ENCODE measurements around the gene SMYD1. TPM values are rescaled to one million over a fixed set of nuclear protein-coding genes. Genes with fewer than 3 reads are reported as not detected.

SMYD1 gene
- total and polyA plus RNA-seq, 2 donors (not counting 1 experiment from before 2014, with no cell fraction given) = not detected

DNA sequence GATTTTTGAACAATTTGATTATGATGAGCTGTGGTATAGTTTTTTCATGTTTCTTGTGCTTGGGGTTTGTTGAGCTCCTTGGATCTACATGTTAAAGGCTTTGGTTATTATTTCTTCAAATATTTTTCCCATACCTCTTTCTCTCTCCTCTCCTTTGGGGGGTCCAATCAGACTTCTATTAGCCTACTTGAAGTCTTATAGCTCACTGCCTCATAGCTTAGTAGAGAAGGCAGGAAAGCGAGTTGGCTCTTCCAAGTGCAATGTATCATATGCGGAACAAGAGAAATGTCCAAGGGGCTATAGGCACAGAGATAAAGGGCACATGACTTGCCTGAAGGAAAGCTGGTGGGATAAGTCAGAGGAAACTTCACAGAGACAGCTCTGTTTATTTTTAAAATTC is 74.3 kb downstream of the SMYD1 start:
- no peak for TF ChIP-seq EZH2 (IDR thresholded peaks at IDR 0.05; ENCODE audit: borderline replicate concordance, insufficient read depth, low read depth, low read length, poor library complexity, severe bottlenecking)
- TF ChIP-seq, protein P1, sequence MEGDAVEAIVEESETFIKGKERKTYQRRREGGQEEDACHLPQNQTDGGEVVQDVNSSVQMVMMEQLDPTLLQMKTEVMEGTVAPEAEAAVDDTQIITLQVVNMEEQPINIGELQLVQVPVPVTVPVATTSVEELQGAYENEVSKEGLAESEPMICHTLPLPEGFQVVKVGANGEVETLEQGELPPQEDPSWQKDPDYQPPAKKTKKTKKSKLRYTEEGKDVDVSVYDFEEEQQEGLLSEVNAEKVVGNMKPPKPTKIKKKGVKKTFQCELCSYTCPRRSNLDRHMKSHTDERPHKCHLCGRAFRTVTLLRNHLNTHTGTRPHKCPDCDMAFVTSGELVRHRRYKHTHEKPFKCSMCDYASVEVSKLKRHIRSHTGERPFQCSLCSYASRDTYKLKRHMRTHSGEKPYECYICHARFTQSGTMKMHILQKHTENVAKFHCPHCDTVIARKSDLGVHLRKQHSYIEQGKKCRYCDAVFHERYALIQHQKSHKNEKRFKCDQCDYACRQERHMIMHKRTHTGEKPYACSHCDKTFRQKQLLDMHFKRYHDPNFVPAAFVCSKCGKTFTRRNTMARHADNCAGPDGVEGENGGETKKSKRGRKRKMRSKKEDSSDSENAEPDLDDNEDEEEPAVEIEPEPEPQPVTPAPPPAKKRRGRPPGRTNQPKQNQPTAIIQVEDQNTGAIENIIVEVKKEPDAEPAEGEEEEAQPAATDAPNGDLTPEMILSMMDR (IDR thresholded peaks at IDR 0.05) = no peak
- no peak for DNase-seq
- ATAC-seq (ENCODE audit: low read depth) = no peak
- H3K27ac ChIP-seq (ENCODE audit: low read length in 2 of 2) = no peak overlapping the region
- no peaks in the 10 kb centered on the region for H3K4me1 Mint-ChIP-seq
- H3K9ac ChIP-seq (ENCODE audit: low read length) = no peak overlapping the region
- H3K4me3 Mint-ChIP-seq = no peak overlapping the region
- CTCF ChIA-PET = interaction anchor here (1.3 to 1.4 kb wide), 2 partner anchors 18 to 82 kb away, joined by 3 to 6 read pairs; no protein-coding TSS in a partner anchor
- 90% methylated on average over 2 of the region's 2 CpGs for WGBS (ENCODE audit: insufficient coverage)
- no peak overlapping the region for H2AFZ ChIP-seq (ENCODE audit: insufficient read depth, low read depth, low read length, poor library complexity, severe bottlenecking)
- H3K27me3 ChIP-seq (replicated peaks in 1 of 4; ENCODE audit: control extremely low read depth in 1 of 4, control insufficient read depth in 3 of 4, insufficient read depth in 4 of 4, low read length in 3 of 4) = peaks cover 0 to 11% (median 2%) of the 10 kb centered on the region in 4 experiments
- no peak overlapping the region for H3K27ac Mint-ChIP-seq
- no peaks in the 10 kb centered on the region for H4K20me1 ChIP-seq (ENCODE audit: control insufficient read depth, insufficient read depth, low read length, poor library complexity, severe bottlenecking)
- H3K9me3 Mint-ChIP-seq (ENCODE audit: insufficient read depth) = peaks cover 3% of the 10 kb centered on the region
- intact Hi-C loops (cut with micrococcal nuclease) = no loop called here
- H3K79me2 ChIP-seq (ENCODE audit: control insufficient read depth, insufficient read depth, low read length) = no peaks in the 10 kb centered on the region
- H3K9me3 ChIP-seq (ENCODE audit: control extremely low read depth in 1 of 3, control insufficient read depth in 2 of 3, insufficient read depth in 1 of 3, low read length in 2 of 3) = peaks cover 1 to 8% (median 3%) of the 10 kb centered on the region in 3 donors
- H3K36me3 ChIP-seq (replicated peaks in 1 of 2; ENCODE audit: control extremely low read depth in 1 of 2, control insufficient read depth in 1 of 2, extremely low read depth in 1 of 2, insufficient read depth in 2 of 2, low read length in 1 of 2) = no peaks in the 10 kb centered on the region
- POLR2A ChIA-PET = no interaction called here
- no peak overlapping the region for H3K4me3 ChIP-seq (ENCODE audit: control extremely low read depth in 1 of 5, extremely low read depth in 1 of 5, insufficient read depth in 1 of 5, low read depth in 2 of 5, low read length in 4 of 5)
- H3K4me2 ChIP-seq (replicated peaks; ENCODE audit: low read depth, low read length, poor library complexity, severe bottlenecking) = no peak overlapping the region
- H3K27me3 Mint-ChIP-seq = peaks cover 53% of the 10 kb centered on the region
- no peaks in the 10 kb centered on the region for H3K4me1 ChIP-seq (ENCODE audit: control insufficient read depth in 2 of 2, insufficient read depth in 2 of 2, low read length in 2 of 2)

DNA sequence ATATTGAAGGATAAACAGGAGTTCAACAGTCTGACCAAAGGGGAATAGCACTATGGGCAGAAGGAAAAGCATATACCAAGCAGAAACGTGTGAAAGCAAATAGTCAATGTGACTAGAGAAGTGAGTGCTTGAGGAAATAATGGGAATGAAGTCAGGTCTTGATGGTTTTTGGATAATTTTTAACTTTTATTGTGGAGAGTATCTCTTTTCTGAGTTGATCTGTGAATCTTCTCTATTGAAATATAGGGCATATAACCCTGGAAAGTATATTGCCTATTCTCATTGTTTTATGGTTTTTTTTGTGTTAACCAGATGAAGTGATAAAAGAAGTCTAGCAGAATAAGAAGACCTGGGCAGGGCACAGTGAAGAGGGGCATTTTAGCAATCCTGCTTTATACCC is 76.6 kb downstream of the SMYD1 start:
- Histone ChIP-seq H4K20me1 (ENCODE audit: control insufficient read depth, insufficient read depth, low read length, poor library complexity, severe bottlenecking) (no peaks in the 10 kb centered on the region), H3K4me3 (ENCODE audit: control extremely low read depth in 1 of 5, extremely low read depth in 1 of 5, insufficient read depth in 1 of 5, low read depth in 2 of 5, low read length in 4 of 5) (no peak overlapping the region), H3K4me1 (ENCODE audit: control insufficient read depth in 2 of 2, insufficient read depth in 2 of 2, low read length in 2 of 2) (no peaks in the 10 kb centered on the region), H3K9me3 (ENCODE audit: control extremely low read depth in 1 of 3, control insufficient read depth in 2 of 3, insufficient read depth in 1 of 3, low read length in 2 of 3) (peaks cover 5 to 21% (median 19%) of the 10 kb centered on the region in 3 donors), H2AFZ (ENCODE audit: insufficient read depth, low read depth, low read length, poor library complexity, severe bottlenecking) (no peak overlapping the region), H3K36me3 (replicated peaks in 1 of 2; ENCODE audit: control extremely low read depth in 1 of 2, control insufficient read depth in 1 of 2, extremely low read depth in 1 of 2, insufficient read depth in 2 of 2, low read length in 1 of 2) (no peaks in the 10 kb centered on the region), H3K79me2 (ENCODE audit: control insufficient read depth, insufficient read depth, low read length) (no peaks in the 10 kb centered on the region), H3K27ac (ENCODE audit: low read length in 2 of 2) (no peak overlapping the region), H3K27me3 (replicated peaks in 1 of 4; ENCODE audit: control extremely low read depth in 1 of 4, control insufficient read depth in 3 of 4, insufficient read depth in 4 of 4, low read length in 3 of 4) (peaks cover 0 to 11% (median 5%) of the 10 kb centered on the region in 4 experiments), H3K9ac (ENCODE audit: low read length) (no peak overlapping the region), H3K4me2 (replicated peaks; ENCODE audit: low read depth, low read length, poor library complexity, severe bottlenecking) (no peak overlapping the region)
- Mint-ChIP-seq H3K4me1 (no peaks in the 10 kb centered on the region), H3K27me3 (peaks cover 47% of the 10 kb centered on the region), H3K27ac (no peak overlapping the region), H3K9me3 (ENCODE audit: insufficient read depth) (peaks cover 7% of the 10 kb centered on the region), H3K4me3 (no peak overlapping the region)
- ChIA-PET POLR2A (no interaction called here), CTCF (no interaction called here)
- intact Hi-C loops (cut with micrococcal nuclease) = no loop called here
- TF ChIP-seq EZH2 (IDR thresholded peaks at IDR 0.05; ENCODE audit: borderline replicate concordance, insufficient read depth, low read depth, low read length, poor library complexity, severe bottlenecking) = no peak
- TF ChIP-seq, protein P1 (IDR thresholded peaks at IDR 0.05) = no peak
- DNase-seq (no peak), ATAC-seq (ENCODE audit: low read depth) (no peak)
- 40% methylated on average over 1 of the region's 1 CpG for WGBS (ENCODE audit: insufficient coverage)

Measured in B cell (primary cell).